GM19238 (cell line): ENCODE data around the gene MYO18B.

Experiments used
- DNase-seq: peaks from one replicate; pipeline ENCODE4 v3.0.0; 2011; ENCODE audit warnings: low spot score; ENCODE audit not compliant: insufficient read length

The MYO18B gene

DNA sequence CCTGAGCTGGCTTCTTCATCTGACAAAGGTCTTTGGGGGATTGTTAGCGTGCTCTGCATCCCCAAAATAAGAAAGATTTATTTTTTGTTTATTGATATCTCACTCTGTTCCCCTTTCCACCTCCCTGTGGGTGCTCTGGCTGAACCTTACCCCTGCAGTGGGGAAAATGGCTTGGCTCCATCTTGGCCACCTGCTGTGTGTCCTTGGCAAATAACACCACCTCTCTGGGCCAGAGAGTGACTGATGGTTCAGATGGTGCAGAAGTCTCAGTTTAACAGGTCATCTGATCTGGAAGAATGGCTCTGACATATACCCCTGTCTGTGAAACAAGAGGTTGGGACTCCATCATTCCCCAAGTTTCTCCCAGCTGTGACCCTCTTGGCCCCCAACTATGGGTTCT is 157.6 kb downstream of the MYO18B start:
- DNase-seq, result no peak

DNA sequence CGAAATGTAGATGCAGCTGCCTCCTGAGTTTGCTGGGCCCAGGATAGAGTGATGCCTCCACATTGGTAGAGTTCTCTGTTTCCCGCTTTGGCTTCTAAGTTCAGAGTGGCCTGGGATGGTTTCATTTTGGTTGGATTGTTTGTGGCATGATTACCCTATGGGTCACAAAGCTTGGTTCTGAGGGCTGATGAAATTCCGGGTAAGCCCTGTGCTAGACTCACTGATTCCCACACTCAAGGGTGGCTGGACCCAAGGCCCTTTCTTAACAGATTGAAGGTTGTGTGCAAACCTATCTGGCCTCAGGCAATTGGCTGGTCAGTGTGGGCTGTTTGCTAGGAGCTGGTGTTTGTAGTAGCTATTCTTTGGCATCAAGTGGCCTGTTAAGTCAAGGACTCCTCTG is 158.4 kb downstream of the MYO18B start:
- DNase-seq, result no peak

DNA sequence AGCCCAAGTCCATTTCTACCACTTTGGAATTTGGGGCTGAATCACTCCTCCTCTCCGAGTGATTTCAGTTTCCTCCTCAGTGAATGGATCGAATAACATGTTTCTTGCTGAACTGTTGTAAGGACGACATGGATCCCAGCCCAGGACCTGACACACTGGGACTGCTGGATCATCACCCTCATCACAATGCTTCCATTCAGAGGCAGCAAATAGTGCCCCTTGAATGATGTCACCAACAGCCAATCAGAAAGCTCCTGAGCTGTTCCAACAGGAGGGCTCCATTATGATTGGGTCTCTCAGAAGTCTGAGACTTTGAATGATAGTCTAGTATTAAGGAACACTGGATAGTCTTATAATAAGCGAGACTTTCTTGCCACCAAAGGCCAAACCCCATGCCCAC is 158.9 kb downstream of the MYO18B start:
- DNase-seq, result no peak

DNA sequence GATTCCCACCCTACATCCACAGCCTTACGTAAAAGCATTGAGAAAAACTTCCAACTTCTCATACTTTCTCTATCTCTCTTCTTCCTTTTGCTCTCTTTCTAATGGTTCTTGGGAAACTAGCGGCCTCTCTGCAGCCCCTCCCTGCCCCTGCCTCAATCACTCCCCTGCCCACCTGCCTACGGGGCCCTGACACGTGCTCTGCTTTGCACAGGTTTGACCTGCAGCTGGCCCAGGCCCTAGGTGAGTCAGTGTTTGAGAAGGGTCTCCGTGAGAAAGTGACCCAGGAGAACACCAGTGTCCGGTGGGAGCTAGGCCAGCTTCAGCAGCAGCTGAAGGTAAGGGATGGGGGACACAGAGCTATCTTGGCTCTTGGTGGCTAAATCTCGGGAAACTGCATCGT is 160.4 kb downstream of the MYO18B start:
- no peak for DNase-seq

DNA sequence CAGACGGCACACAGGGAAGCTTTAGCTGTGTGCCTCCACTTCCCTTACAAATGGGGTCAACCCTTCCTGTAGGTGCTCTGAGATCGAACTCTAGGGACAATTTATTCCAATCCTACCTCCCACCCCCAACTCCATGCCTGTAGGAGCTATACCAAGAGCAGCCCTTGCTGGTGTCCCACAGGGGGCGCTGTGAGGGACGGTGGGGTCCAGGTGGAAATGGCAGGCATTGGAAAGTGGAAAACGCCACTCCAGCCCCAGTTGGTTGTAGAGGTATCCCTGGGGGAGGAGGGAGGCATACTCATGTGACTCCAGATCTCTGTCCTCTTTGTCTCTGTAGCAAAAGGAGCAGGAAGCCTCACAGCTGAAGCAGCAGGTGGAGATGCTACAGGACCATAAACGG is 161.3 kb downstream of the MYO18B start:
- DNase-seq, result no peak

DNA sequence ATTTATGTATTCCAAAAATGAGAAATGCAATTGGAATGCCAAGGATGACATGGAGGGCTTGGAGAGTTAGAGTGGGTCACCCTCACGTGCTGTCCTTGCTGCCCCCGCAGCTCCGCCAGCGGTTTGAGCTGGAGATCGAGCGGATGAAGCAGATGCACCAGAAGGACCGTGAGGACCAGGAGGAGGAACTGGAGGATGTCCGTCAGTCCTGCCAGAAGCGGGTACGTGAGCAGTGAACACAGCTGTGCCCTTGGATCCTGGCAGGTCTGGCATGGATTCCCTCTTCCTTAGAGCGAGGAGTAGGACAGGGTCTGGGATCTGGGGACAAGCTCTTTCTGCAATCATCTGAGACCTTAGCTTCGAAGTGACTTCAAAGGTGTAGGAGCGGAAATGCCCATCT is 166.2 kb downstream of the MYO18B start:
- no peak for DNase-seq

DNA sequence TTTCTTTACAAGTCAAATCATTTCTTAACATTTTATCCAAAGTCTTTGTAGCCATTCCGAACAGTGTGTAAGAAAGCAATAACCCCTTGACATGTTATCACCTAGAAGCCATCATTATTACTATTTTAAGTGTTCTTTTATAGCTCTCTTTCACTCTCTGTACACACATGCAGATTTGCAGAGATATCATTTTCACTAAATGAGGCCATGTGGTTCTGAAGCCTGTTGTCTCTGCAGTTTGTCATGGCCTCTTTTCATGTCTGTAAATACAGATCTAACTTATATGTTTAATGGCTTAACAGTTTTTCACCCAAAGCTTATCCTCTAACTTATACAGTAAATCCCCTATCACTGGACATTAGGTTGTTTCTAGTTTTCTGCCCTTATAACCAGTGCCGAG is 166.8 kb downstream of the MYO18B start:
- no peak for DNase-seq

DNA sequence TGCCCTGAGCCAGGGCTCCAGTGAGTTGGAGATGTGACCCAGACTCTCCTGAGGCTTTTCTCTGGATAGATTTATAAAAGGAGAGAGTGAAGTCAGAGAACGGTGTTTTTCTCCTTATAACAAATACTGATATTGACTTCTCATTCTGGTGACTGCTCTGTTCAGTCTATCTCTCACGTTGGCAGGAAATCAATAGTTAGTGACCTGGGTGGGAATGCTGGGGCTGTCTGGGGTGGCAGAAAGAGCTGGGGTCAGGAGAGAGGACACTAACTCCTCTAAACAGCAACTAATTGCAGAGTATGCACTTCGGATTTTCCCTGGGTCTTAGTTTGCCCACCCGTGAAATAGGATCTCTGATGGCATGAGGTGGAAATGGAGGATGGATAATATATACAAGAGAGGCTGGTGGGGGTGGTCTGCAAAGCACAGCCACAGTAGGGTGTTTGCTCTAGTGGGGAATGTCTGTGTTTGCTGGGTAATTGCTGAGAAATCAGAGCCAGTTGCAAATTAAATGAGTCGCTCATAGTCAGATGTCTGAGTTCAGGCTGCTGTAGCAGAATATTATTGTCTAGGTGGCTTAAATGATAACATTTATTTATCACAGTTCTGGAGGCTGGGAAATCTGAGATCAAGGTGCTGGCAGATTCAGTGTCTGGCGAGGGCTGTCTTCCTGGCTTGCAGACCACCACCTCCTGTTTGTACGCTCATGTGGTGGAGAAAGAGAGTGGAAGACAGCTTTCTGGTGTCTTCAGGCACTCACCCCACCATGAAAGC is 167.8 kb downstream of the MYO18B start:
- no peak for DNase-seq

DNA sequence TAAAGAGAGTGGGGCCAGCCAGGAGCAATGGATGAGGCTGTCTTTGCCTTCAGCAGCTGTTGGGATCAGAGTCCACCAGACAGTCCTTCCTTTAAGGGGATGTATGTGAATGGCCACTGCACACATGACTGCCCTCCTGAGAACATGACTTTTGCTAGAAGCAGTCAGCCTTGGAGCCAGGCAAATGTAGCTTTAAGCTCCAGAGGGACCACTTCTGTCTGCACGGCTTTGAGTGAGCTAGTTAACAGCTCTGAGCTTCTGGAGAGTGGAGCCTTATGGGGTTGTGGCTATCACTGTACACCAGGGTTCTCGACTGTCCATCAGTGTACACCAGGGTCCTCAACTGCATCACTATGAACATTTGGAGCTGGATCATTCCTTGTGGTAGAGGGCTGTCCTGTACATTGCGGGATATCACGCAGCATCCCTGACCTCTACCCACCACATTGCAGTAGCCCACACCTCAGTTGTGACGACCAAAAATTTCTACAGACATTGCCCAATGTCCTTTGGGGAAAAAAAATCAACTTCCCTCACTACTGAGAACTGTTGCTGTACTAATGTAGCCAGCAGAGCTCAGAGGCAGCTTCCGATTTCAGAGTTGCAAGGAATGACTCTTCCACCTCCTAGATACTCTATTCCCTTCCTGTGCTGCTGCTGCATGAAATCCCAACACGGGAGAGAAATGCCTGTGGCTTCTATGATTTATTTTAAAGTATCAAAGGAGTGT is 169.4 kb downstream of the MYO18B start:
- DNase-seq, result no peak

DNA sequence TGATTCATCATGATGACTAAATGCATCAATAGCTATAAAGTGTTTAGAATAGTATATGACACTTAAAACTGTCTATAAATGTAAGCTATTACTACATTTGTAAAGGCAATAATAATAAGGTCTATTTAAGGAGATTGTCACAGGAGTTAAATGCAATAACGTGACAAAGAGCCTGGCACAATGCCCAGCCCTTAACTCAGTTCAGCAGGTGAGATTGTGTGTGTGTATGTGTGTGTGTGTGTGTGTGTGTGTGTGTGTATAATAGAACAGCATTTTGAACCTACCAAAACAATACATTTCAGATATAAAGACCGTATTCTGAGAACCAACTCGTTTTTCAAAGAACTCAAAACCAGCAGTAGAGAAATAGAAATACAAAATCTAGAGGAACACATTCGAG is 177.5 kb downstream of the MYO18B start:
- no peak for DNase-seq

DNA sequence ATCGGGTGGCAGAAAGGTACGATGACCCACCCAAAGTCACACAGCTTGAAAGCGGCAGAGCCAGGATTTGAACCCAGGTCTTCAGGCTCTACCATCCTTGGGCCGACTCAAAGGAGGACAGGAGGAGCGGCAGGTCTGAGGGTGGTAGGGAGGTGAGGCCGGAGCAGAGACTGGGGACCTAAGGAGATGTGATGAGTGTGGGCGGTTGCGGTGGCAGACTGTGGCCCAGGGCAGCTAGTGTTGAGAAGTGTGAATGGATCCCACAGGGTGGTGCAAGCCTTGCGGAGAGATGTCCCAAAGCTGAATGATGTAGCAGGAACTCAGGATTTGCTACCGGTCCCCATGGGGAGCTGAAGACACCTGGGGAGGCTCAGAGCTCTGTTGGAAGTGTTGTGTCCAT is 180.2 kb downstream of the MYO18B start:
- DNase-seq, result no peak

DNA sequence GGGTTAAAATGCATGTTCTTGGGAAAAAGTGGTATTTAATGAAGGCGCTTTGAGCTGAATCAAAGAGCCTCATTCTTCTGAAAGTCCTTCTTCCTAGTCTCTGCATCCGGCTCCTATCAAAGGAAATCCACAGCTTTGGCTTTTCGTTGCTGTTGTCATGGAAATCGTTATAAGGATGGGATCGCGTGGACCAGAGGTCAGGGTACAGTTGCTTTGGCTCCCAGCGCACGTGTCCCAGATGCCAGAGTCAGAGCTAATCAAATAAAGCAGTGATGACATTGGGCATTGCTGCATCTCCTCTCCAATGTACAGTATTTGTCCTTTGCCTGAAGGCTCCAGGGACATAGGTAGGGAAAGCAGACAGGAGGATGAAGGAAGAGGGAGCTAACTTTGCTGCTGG is 181.9 kb downstream of the MYO18B start:
- no peak for DNase-seq

DNA sequence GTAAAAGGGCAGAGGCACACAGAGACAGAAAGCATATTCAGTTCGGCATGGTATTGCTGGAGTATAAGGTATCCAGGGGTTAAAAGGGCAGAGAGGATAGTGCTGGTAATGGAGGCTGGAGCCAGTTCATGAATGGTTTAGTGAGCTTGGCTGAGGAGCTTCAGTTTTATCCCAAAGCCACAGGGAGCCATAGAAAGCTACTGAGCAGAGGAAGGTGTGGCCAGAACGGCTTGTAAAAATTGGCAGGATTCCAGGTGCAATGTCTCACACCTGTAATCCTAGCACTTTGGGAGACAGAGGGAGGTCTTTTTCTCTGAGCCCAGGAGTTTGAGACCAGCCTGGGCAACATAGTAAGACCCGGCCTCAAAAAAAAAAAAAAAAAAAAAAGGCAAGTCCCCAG is 186.1 kb downstream of the MYO18B start:
- DNase-seq, result no peak

DNA sequence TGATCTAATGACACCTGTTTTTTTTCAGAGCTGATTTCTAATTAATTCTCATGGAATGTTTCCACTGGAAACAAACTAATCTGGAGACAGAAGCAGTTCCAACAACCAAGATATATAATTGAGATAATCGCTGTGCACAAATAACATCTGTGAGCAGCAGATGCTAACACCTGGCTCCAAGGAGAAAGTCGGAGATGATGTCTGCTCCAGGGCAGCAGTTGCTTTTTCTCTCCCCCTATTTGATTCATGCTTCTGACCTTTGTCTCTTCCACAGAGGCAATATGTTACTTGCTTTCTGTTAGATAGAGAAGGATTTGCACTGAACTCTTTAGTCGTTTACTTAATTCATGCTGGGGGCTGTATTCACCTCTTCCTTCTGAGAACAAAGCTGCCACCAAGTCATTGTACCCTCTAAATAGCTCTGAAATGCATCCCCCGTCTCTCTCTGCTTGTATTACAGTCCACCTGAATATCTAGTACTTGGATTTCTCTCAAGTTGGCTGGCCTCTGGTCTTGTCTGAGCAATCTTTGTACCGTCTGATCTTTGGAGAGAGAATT is 187.4 kb downstream of the MYO18B start:
- DNase-seq, result no peak

DNA sequence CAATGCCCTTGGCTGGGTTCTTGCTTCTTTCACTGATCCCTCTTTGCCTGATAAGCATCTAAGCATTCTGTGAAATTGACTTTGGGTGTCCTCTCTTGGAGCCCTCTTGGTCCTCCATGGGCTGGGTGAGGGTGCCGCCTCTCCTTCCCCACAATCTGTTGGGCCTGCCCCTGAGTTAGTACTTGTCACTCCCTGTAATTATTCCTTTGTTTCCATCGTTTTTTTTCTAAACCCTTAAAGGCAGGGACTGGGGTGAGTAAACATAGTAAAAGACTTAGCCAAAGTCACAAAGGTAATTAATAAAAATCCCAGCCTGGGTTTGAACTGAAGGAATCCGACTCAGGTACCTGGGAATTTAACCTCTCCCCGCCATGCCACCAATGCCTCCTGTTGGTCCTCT is 188.1 kb downstream of the MYO18B start:
- DNase-seq, result no peak

DNA sequence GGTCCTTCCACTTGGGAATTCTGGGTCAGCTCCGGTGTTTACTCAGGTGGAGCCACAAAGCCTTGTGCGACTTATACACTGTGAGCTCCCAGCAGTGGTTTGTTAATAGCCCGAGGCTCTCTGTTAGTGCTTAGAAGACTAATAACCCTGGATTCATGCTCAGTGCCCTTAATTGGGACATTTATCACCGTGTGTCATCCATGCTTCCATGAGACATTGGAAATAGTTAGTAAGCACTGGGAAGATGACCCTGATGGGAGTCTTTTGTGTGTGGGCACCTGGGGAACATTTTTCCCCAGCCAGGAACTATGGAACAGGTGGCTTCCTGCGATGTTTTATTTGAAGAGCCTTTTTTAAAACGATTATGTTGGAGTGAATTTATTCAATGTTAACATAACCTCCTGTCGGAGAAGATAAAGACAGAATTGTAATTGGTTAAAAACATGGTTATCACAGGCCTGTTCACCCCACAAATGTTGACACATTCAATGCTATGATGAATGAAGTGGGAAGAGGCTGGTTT is 188.9 kb downstream of the MYO18B start:
- no peak for DNase-seq

DNA sequence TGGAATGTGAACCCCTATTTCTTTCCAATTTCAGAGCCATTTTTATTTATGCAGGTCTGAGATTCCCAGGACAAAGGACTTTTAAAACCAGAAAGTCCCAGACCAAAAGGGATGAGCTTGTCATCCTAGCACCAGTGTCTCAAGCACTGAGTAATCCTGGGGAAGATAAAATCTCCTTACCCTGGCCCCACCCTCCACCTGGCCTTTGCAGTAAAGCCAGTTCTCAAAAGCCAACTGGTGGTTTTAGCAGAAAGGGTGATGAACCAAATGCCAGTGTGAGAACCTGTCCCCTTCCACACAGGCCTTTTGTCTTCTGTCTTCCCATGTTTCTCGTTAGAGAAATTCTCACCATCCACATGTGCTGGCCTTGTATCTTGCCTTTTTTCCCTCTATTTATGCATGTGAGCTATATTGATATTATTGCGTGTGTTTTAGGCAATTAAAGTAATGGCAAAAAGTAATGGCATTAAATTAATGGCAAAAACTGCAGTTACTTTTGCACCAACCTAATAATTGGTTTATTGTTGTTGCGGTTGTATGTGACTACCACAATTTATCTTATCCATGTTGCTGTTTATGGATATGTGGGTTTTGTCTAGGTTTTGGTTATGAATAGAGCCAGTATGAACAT is 191.3 kb downstream of the MYO18B start:
- DNase-seq, result no peak

DNA sequence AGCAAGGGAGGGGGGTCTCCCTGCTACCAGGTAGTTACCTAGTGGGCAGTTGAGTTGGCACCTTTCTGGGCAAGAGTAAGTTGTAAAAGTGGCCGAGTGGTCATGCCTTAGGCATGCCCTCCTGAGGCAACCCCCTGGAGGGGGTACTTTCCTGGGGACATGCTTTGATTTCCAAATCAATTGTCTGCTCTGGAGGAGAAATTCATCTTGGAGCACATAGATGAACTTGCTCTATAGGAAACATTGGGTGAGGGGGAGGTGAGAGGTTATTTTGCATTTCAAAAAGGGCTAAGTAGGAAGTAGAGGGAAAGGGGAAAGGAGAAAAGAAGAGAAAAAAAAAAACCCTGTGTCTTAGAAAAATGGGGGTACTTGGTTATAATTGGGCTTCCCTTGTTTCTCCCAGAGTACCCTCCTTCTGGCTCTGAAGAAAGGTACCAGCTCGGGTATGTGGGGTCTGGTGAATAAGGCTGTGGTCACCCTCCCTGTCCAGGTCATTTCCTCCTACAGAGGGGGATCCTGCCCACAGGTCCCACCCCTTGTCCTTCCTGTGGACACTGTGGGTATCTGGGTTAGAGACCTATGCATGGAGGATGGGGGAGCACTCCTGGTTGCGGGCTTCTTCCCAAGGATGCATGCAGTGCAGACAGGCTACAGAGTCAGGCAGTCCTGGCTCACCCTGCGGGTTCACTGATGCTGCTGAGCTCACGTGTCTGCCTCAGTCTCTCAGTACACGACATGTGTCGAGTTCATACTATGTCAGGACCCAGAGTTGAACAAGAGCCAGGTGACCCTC is 193.5 kb downstream of the MYO18B start:
- DNase-seq, result no peak

DNA sequence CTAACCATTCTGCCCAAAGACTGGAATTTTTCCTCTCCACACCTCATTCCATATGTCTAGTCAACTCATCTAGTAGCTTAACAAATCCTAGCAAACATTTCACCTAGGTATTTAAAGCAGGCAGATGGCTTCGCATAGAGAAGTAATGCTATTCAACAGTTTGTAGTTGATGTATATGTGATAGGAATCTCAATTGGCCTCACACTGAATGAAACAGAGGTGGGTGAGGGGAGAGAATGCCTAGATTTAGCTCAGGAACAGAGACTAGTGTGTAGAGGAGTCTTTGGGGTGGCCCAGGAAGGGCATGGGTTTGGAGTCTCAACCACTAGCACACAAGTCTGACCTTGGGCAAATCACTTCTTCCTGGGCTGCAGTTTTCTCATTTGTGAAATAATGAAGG is 196.2 kb downstream of the MYO18B start:
- DNase-seq, result no peak

DNA sequence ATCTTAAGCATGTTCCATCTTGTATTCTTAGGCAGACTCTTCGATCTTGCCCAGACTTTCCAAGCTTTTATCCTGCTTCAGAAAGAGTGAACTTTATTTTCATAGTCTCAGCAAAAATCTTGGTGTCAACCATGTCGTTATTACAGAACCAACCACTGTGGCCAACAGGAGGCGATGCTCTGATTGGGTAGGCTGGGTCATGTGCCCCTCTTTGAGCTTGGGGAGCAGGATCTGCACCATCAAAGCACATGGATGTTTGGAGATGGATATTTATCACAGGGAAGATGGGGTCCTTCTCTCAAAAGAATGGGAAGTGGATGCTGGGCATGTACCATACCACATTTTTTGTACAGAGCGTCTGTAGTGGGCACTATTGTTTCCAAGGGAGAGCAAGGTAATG is 197.4 kb downstream of the MYO18B start:
- no peak for DNase-seq

DNA sequence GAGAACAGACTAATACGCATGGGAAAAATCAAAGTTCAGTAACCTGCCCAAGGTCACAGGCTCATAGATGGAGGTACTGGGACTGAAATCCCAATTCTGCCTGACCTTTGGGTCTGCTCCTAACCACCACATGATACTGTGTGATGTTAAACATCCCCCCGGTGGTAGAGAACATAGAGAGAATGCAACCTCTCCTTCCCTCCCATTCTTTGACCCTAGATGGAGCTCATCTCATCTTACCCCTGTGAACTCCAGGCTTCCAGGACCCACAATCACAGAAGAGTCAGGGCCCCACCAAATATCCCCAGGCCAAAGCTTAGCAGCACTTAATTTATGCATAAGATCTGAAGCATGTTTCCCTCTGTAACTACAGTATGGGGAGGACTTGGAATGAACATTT is 198.5 kb downstream of the MYO18B start:
- no peak for DNase-seq
